DMS 273 (cell line): ENCODE results near the gene AKT2.

Source experiments
- DNase-seq: peaks from one replicate; lab custom pipeline; 2025; ENCODE audit not compliant: unreplicated experiment; lab: John Stamatoyannopoulos, UW

The AKT2 gene

DNA sequence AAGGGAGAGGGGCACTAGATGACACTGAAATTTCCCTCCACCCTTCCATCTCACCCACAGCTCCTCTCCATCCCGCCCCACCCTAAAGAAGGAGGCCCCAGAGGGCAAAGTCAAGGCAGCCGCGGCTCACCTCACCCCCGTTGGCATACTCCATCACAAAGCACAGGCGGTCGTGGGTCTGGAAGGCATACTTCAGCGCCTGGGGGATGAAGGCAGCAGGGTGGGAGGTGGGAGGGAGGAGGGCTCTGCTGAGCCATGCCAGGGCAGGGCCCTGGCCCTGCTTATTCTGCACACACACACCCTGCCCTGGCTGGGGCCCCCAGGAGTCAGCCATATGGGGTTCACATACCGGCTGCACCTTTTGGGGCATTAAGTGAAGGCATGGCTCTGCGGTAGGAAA lies 46.4 kb downstream of the AKT2 start:
- DNase-seq = no peak

GRCh38 chr19:40237791-40238190 lies 47.4 kb downstream of the AKT2 start:
- DNase-seq = no peak

DNA sequence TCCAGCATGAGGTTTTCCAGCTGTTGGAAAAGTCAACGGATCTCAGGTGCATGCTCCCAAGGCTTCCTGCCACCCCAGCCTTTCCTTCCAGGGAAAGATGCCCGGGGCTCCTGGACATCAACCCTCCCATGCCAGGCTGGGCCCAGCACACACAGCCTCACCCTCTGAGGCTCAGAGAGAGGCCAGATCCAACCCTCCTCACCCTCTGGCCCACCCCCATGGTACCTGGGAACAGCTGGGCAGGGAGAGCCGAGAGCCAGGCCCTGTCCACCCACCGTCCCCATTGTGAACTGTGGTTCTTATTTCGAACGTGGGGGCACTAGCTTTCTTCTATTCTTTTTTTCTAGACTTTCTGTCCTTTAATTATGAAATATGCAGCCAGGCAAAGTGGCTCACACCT lies 48.8 kb downstream of the AKT2 start:
- DNase-seq = no peak

- no peak for DNase-seq
Observed at GRCh38 chr19:40236026-40236355, 49.2 kb downstream of the AKT2 start.

DNA sequence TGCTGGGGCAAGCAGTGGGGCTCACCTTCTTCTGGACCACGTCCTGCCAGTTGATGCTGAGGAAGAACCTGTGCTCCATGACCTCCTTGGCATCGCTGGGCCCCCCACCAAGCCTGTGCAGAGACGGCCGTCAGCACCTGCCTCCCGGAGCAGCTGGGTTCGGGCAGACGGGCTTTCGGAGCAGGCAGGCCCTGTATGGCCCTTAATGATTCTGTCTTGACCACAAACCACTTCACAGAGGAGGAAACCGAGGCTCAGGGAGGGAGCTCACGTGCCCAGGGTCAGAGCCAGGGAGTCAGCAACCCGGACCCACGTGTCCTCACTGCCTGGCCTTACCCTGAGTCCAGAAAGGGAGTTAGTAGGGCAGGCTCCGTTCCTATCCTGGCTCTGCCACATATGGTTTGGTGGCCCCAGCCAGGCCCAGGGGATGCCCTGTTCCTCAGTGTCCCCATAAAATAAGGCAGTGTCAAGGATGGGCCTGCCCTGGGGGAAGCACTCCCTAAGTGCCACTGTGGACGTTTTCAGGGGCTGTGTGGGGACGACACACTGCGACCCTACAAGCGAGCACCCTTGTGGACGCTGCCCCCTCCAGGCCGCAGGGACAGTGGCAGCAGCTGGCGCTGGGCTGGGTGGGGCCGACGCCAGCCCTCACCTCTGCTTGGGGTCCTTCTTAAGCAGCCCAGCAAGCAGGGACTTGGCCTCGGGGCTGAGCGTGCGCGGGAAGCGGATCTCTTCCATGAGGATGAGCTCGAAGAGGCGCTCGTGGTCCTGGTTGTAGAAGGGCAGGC lies 49.7 kb downstream of the AKT2 start:
- DNase-seq = no peak

DNA sequence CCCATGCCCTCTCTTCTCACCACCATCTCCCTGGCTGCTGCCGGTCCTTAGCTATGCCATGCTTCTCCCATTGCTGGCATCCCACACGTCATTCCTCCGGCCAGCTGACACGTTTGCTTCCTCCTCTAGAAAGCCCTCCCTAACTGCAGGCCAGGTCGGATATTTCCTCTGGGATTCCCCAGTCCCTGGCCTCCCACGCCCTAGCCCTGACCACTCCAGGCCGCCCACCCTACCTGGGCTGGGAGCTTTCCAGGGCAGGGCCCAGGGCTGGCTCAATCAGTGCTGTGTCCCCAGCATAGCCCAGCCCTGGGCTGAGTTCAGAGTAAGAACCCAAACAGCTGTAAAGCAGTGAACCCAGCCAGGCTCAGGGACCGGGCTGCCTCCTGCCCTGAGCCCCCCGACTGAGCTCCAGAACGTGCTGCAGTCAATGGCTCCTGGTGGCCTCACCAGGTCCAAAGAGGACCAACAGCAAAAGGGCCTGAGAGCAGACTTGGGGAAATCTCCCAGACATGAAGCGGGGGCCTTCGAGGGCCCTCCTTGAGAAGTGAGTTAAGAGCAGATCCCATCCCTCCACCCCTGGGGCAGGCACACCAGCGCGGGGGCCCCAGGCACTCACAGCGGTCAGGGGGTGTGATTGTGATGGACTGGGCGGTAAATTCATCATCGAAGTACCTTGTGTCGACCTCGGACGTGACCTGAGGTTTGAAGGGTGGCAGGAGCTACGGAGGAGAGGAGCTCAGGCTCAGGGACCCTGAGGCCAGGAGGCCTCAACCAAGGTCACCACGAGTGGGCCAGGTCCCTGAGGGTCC lies 50.5 kb downstream of the AKT2 start:
- DNase-seq = no peak

DNA sequence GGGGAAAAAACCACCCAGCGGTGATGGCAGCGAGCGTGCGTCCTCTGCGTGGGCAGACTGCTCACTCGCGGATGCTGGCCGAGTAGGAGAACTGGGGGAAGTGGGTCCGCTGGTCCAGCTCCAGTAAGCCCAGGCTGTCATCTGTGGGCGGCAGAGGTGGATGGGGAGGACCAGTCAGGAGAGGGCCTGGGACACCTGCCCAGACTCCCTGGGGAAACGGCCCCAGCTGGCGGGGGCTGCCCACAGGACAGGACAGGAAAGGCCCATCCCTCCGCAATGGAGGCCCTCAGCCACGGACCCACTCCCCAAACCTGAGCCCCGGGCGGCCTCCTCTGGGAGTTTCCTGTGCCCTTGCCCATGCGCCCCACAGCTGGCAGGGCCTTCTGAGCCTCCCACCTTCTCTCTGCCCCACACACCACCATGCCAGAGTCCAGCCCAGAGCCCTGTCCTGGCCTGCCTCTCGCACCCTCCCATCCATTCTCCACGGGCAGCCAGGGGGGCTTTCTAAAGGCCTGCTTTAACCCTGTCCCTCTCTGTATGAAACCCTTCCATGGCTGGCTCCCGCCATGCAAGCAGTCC lies 51.2 kb downstream of the AKT2 start:
- DNase-seq = no peak

GRCh38 chr19:40232949-40233810 lies 52.0 kb downstream of the AKT2 start:
- no peak for DNase-seq

- DNase-seq = no peak
Observed at GRCh38 chr19:40232479-40232878, 52.7 kb downstream of the AKT2 start.

DNA sequence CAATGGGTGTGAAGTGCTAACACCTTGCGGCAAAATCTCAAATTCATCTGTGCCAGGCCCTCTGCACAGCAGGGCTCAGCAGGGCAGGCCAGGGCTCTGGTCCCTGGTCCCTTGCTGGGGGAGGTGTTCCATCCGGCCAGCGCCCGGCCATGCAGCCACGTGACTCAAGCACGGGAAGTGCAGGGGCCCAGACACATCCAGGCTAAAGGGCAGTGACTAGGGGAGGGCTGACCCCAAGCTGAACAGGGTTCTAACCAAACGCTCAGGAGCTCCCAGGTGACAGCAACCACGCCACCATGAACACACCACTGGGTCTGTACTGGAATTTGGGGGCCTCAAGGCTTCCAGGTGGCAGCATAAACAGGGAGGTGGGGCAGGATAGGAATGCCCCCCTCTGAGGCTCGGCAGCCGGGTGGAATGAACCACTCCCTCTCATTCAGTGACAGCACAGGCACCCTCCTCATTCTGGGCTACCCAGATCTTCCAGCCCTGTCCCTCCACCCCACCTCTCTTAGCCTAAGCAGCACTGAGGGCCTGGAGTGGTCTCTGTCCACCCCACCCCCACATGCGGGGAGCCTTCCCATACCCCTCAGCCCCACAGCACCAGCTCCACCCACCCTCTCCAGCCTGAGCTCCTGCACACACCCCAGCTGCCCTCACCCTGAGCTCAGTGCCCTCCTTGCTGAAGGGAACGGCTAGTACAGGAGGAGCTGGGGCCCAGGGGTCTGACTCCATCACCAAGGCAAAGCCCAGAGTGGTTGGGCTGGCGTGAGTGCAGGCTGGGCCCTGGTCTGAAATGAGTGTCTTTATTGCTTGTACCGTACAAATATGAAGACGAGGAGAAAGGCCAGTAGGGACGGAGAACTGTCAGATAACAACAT lies 53.4 kb downstream of the AKT2 start:
- no peak for DNase-seq

- no peak for DNase-seq
Observed at GRCh38 chr19:40231057-40231456, 54.1 kb downstream of the AKT2 start.

GRCh38 chr19:40229926-40230417 lies 55.2 kb downstream of the AKT2 start:
- DNase-seq = no peak

DNA sequence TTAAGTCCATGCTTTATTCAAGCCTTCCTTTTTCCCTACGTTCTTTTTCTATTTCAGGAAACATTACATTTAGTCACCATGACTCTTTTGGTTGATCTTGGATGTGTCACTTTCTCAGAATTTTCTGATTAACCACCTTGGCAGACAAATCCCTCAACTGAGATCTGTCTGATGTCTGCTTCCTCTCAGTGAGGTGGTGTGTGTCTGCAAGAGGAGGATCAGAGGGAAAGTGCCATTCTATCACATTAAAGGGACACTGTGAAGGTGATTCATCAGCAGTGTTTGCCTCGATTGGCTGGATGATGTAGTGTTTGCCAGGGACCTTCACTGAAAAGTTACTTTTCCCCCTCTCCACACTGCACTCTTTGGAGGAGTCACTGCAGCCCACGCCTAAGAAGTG lies 55.7 kb downstream of the AKT2 start:
- DNase-seq = no peak

- DNase-seq = no peak
Observed at GRCh38 chr19:40228863-40229262, 56.3 kb downstream of the AKT2 start.

- DNase-seq = no peak
Observed at GRCh38 chr19:40228346-40228745, 56.8 kb downstream of the AKT2 start.

- DNase-seq = no peak
Observed at GRCh38 chr19:40225440-40226305, 59.5 kb downstream of the AKT2 start.

GRCh38 chr19:40224342-40225150 lies 60.6 kb downstream of the AKT2 start:
- no peak for DNase-seq

DNA sequence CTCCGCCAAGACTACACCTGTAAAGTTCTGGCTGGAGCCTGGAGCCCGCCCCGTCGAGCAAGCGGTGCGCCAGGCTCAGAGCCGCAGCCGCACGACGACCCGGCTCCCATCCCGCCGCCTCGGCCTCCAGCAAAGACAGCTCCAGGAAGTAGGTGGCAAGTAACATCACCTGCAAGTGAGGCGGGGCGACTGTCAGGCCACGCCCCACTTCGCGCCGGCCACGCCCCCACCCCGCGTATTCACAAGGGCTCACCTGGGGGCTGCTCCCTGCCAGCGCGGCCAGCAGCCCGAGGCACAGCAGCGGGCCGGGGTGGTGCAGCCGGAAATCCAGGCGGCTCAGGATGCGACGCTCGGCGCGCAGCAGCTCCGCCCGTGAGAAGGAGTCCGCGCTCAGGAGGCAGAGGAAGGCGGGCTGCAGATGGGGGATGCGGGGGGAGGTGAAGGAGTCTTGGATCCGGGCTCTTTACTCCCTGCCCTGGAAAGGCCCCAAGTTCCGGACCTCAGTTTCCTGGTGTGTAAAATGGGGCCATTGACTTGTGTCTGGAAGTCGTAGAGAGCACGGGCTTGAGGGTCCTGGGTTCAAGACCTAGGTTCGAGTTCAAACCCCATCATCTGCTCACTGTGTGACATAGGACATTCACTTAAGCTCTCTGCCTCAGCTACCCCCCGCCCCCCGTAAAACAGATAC lies 61.9 kb downstream of the AKT2 start:
- no peak for DNase-seq
